OCI-LY7 (cell line): ENCODE results near the gene CEP20.

Source experiments
- CTCF ChIP-seq: fragments of 200-600 bp; sonication (generic); conservative IDR thresholded peaks from 2 replicates; pipeline ENCODE4 v1.5.1; 2014; ENCODE audit warnings: mild to moderate bottlenecking, antibody characterized with exemption, low read length, moderate library complexity, mixed read lengths
- EZH2phosphoT487 ChIP-seq: fragments of 200-600 bp; sonication (generic); IDR thresholded peaks from 2 replicates; pipeline ENCODE4 v1.6.1; 2018; ENCODE audit warnings: low read depth, borderline replicate concordance, mild to moderate bottlenecking, mixed run types, antibody characterized with exemption, low read length, moderate library complexity, mixed read lengths

GRCh38 chr16:15825750-15826305 is 62.6 kb downstream of the CEP20 start:
- no peak for TF ChIP-seq CTCF
- no peak for TF ChIP-seq EZH2phosphoT487
